SK-MEL-5 (cell line): ENCODE data around the gene TENT4A. TPM values are rescaled to one million over a fixed set of nuclear protein-coding genes. Genes with fewer than 3 reads are reported as not detected.

ENCODE experiments used
- DNase-seq: peaks from one replicate; pipeline ENCODE4 v3.0.0-alpha.2; 2016; ENCODE audit warnings: low read depth, low spot score
- in situ Hi-C: cut with HindIII; loops from 2 replicates; pipeline ENCODE4 v1.10.0; 2016; ENCODE audit warnings: low sequenced_read_pairs, high pct_unique_total_duplicates, low pct_unique_long_range_greater_than_20kb
- total RNA-seq: library from RNA; depleted of rRNA; stranded (reverse); fragments of >200 nt; shearing (Covaris generic); gene quantifications from 2 replicates; pipeline ENCODE4 v1.2.3, GENCODE V29; 2014; rRNA removed

Gene TENT4A
- total RNA-seq, 1 experiment from 2014 or later, result 5.5 TPM

GRCh38 chr5:6791031-6791430 lies 77.8 kb downstream of the TENT4A start:
- DNase-seq, result no peak
- in situ Hi-C loops, result no loop called here

- in situ Hi-C loops, result no loop called here
- no peak for DNase-seq
These were observed 79.1 kb downstream of the TENT4A start for GRCh38 chr5:6792376-6792775.

GRCh38 chr5:6792911-6793471 lies 79.8 kb downstream of the TENT4A start:
- in situ Hi-C loops, result no loop called here
- no peak for DNase-seq

- no peak for DNase-seq
- in situ Hi-C loops, result no loop called here
These were observed 88.0 kb downstream of the TENT4A start for GRCh38 chr5:6801236-6801635.

- in situ Hi-C loops, result no loop called here
- no peak for DNase-seq
These were observed 90.8 kb downstream of the TENT4A start for GRCh38 chr5:6803981-6804550.

- no peak for DNase-seq
- in situ Hi-C loops, result no loop called here
These were observed 91.7 kb downstream of the TENT4A start for GRCh38 chr5:6804766-6805501.

GRCh38 chr5:6805841-6806240 lies 92.6 kb downstream of the TENT4A start:
- no peak for DNase-seq
- in situ Hi-C loops, result no loop called here

Other genes with a start within 250 kb of the TENT4A start
- 124 and 130 TPM in 2 replicates for gene NSUN2, start 80.4 kb upstream of the TENT4A start, total RNA-seq
- 31.7 and 36.9 TPM in 2 replicates for gene SRD5A1, start 80.0 kb upstream of the TENT4A start, total RNA-seq